Middle frontal gyrus (tissue), 1 donor: ENCODE data around the gene GSTM3.
A peak's percentile ranks its signal among the peaks of the same experiment; 100 is the strongest.
"Not testable (repeated sequence)": the region's sequence is repeated elsewhere in the genome, so short reads cannot be mapped to it uniquely, and the experiment has no call there.

ENCODE experiments used
- DNase-seq: peaks from one replicate; pipeline ENCODE4 v3.0.0-alpha.2; 2015; ENCODE audit warnings: low spot score; ENCODE audit errors: extremely low spot score

Gene GSTM3

GRCh38 chr1:109702940-109703339 lies 37.9 kb downstream of the GSTM3 start:
- not testable (repeated sequence) for DNase-seq

GRCh38 chr1:109697861-109698260 lies 43.0 kb downstream of the GSTM3 start:
- DNase-seq = not testable (repeated sequence)

GRCh38 chr1:109697066-109697465 lies 43.8 kb downstream of the GSTM3 start:
- DNase-seq = no peak

GRCh38 chr1:109695138-109695537 lies 45.7 kb downstream of the GSTM3 start:
- DNase-seq = not testable (repeated sequence)

- DNase-seq = not testable (repeated sequence)
These were observed 46.4 kb downstream of the GSTM3 start for GRCh38 chr1:109694400-109694799.

- no peak for DNase-seq
These were observed 49.1 kb downstream of the GSTM3 start for GRCh38 chr1:109691759-109692158.

- DNase-seq = peak; percentile 2
These were observed 50.9 kb downstream of the GSTM3 start for GRCh38 chr1:109689844-109690405.

- DNase-seq = peak; percentile 66
These were observed 53.0 kb downstream of the GSTM3 start, which contains the start of gene GSTM1 for GRCh38 chr1:109687641-109688499. GSTM1 (plus strand) TSS chr1:109687817; CDS start chr1:109687874, 57 bp downstream.

GRCh38 chr1:109687109-109687508 lies 53.7 kb downstream of the GSTM3 start:
- DNase-seq = not testable (repeated sequence)

GRCh38 chr1:109685890-109686289 lies 54.9 kb downstream of the GSTM3 start:
- not testable (repeated sequence) for DNase-seq

GRCh38 chr1:109685399-109685798 lies 55.4 kb downstream of the GSTM3 start:
- DNase-seq = not testable (repeated sequence)

- DNase-seq = not testable (repeated sequence)
These were observed 56.1 kb downstream of the GSTM3 start for GRCh38 chr1:109684777-109685176.
